PC-3 (cell line): ENCODE measurements around the gene PRKRA.

Source experiments
- EZH2 ChIP-seq: fragments of 300-600 bp; sonication (generic); IDR thresholded peaks from one replicate; pipeline ENCODE4 v1.6.1; 2017; ENCODE audit warnings: antibody characterized with exemption, mild to moderate bottlenecking, low read length; ENCODE audit not compliant: unreplicated experiment
- EZH2phosphoT487 ChIP-seq: fragments of 300-600 bp; sonication (generic); IDR thresholded peaks from 2 replicates; pipeline ENCODE4 v1.6.1; 2018; ENCODE audit warnings: mild to moderate bottlenecking, antibody characterized with exemption, low read length, borderline replicate concordance
- TF ChIP-seq, protein P1 (sequence below): fragments of 300-600 bp; sonication (generic); conservative IDR thresholded peaks from 2 replicates; pipeline ENCODE4 v1.5.1; 2017; ENCODE audit warnings: antibody characterized with exemption, low read depth, mild to moderate bottlenecking, low read length

DNA sequence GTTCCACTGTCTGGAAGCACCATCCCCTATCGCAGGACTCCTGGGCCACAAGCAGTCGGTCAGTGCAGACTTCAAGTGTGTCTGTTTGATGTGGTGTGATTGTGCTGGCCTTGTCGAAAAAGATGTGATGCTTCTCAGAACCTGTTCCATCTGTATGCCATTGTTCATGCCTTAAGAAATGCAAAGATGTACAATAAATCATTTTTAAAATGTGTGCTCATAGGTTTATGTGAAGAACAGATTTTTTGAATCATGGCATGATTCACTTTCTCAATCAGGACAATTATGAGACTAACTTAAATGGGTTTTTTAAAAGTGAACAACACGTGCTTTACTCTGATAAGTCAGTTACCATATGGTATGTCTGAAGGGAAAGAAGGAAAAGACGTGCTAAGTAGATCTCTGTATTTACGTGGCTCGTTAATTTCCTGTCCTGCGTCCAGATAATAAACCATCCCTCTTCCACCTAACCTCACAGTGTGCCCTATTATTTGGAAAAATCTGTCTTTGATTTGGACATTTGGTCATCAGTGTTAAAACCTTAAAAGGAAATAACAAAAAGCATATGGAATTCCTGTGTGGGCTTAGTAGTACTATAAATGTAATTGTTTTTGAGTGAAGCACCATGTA is 54.9 kb downstream of the PRKRA start:
- TF ChIP-seq, protein P1, sequence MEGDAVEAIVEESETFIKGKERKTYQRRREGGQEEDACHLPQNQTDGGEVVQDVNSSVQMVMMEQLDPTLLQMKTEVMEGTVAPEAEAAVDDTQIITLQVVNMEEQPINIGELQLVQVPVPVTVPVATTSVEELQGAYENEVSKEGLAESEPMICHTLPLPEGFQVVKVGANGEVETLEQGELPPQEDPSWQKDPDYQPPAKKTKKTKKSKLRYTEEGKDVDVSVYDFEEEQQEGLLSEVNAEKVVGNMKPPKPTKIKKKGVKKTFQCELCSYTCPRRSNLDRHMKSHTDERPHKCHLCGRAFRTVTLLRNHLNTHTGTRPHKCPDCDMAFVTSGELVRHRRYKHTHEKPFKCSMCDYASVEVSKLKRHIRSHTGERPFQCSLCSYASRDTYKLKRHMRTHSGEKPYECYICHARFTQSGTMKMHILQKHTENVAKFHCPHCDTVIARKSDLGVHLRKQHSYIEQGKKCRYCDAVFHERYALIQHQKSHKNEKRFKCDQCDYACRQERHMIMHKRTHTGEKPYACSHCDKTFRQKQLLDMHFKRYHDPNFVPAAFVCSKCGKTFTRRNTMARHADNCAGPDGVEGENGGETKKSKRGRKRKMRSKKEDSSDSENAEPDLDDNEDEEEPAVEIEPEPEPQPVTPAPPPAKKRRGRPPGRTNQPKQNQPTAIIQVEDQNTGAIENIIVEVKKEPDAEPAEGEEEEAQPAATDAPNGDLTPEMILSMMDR: no peak
- TF ChIP-seq EZH2phosphoT487: no peak
- no peak for TF ChIP-seq EZH2
